OCI-LY1 (cell line): ENCODE results near the gene MFSD8.
"Not testable (repeated sequence)": the region's sequence is repeated elsewhere in the genome, so short reads cannot be mapped to it uniquely, and the experiment has no call there.

ENCODE experiments used
- H2AFZ ChIP-seq: fragments of 200-600 bp; sonication (generic), shearing (Covaris generic); 2 replicates; pipeline ENCODE4 v1.6.0; 2014; ENCODE audit warnings: antibody characterized with exemption, mild to moderate bottlenecking, low read length
- H3F3A ChIP-seq: fragments of 200-600 bp; sonication (generic), shearing (Covaris generic); 2 replicates; pipeline ENCODE4 v1.6.0; 2014; ENCODE audit warnings: mild to moderate bottlenecking, antibody characterized with exemption, low read length, moderate library complexity; ENCODE audit not compliant: insufficient read depth
- H3K27ac ChIP-seq: fragments of 200-600 bp; sonication (generic); 2 replicates; pipeline ENCODE4 v1.5.1; 2014; ENCODE audit warnings: low read length, mixed run types, mild to moderate bottlenecking, low read depth; ENCODE audit not compliant: poor library complexity, severe bottlenecking
- H3K27me3 ChIP-seq: fragments of 200-600 bp; sonication (generic); 2 replicates; pipeline ENCODE4 v1.6.0; 2014; ENCODE audit warnings: antibody characterized with exemption, mild to moderate bottlenecking, low read length, moderate library complexity; ENCODE audit not compliant: insufficient read depth
- H3K36me3 ChIP-seq: fragments of 200-600 bp; sonication (generic); 2 replicates; pipeline ENCODE4 v1.6.1; 2014; ENCODE audit warnings: mild to moderate bottlenecking, antibody characterized with exemption, low read length, moderate library complexity, mixed read lengths; ENCODE audit not compliant: insufficient read depth
- H3K4me1 ChIP-seq: fragments of 200-600 bp; sonication (generic); 2 replicates; pipeline ENCODE4 v1.5.1; 2014; ENCODE audit warnings: mild to moderate bottlenecking, low read length, moderate library complexity; ENCODE audit not compliant: insufficient read depth, severe bottlenecking
- H3K4me2 ChIP-seq: fragments of 200-600 bp; sonication (generic), shearing (Covaris generic); 2 replicates; pipeline ENCODE4 v1.6.1; 2014; ENCODE audit warnings: low read length
- H3K4me3 ChIP-seq: fragments of 200-600 bp; sonication (generic); 2 replicates; pipeline ENCODE4 v1.5.1; 2014; ENCODE audit warnings: low read length, low read depth, mild to moderate bottlenecking, mixed read lengths; ENCODE audit not compliant: poor library complexity, severe bottlenecking
- H3K79me2 ChIP-seq: fragments of 200-600 bp; shearing (Covaris generic); 2 replicates; pipeline ENCODE4 v1.6.1; 2016; ENCODE audit warnings: mixed run types, low read length, mixed read lengths; ENCODE audit not compliant: insufficient read depth
- H3K9ac ChIP-seq: fragments of 200-600 bp; sonication (generic), shearing (Covaris generic); 2 replicates; pipeline ENCODE4 v1.6.1; 2014; ENCODE audit warnings: mild to moderate bottlenecking, low read length, mixed read lengths
- H3K9me2 ChIP-seq: fragments of 200-600 bp; sonication (generic), shearing (Covaris generic); 2 replicates; pipeline ENCODE4 v1.6.1; 2014; ENCODE audit warnings: low read depth, mild to moderate bottlenecking, low read length, mixed read lengths
- H3K9me3 ChIP-seq: fragments of 200-600 bp; shearing (Covaris generic); 2 replicates; pipeline ENCODE4 v1.6.1; 2014; ENCODE audit warnings: low read length, mixed read lengths
- H4K20me1 ChIP-seq: fragments of 200-600 bp; sonication (generic), shearing (Covaris generic); 2 replicates; pipeline ENCODE4 v1.6.0; 2016; ENCODE audit warnings: mild to moderate bottlenecking, low read length; ENCODE audit not compliant: insufficient read depth
- EZH2 ChIP-seq: fragments of 200-600 bp; sonication (generic), shearing (Covaris generic); IDR thresholded peaks from 2 replicates; pipeline ENCODE4 v1.8.0; 2017; ENCODE audit warnings: borderline replicate concordance, mixed run types, mild to moderate bottlenecking, antibody characterized with exemption, low read length, moderate library complexity, mixed read lengths
- TF ChIP-seq, protein P1 (sequence below): fragments of 200-600 bp; sonication (generic), shearing (Covaris generic); IDR thresholded peaks from 2 replicates; pipeline ENCODE4 v1.5.1; 2017; ENCODE audit warnings: mild to moderate bottlenecking, antibody characterized with exemption, low read length, moderate library complexity, mixed read lengths

MFSD8 gene

DNA sequence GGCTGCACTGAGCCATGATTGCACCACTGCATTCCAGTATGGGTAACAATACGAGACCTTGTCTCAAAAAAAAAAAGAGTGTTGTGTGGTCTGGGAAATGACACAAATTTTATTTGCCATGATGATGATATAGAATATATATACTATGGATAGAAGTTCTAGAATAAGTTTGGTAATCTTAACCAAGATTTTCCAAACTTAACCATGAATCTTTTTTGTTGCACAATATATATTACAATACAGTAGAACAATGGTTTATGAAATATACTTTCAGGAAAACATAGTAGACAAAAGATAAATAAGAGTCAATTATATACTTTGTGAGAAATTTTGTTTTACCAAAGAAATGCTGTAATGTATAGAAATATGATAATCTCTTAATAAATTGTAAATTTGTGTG is 34.8 kb downstream of the MFSD8 start:
- no peaks in the 10 kb centered on the region for H3K27me3 ChIP-seq
- no peaks in the 10 kb centered on the region for H3K79me2 ChIP-seq

DNA sequence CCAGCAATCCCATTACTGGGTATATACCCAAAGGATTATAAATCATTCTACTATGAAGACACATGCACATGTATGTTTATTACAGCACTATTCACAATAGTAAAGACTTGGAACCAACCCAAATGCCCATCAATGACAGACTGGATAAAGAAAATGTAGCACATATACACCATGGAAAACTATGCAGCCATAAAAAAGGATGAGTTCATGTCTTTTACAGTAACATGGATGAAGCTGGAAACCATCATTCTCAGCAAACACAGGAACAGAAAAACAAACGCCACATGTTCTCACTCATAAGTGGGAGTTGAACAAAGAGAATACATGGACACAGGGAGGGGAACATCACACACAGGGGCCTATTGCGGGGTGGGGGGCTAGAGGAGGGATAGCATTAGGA is 39.3 kb downstream of the MFSD8 start:
- not testable (repeated sequence) for H3K9ac ChIP-seq, H3K79me2 ChIP-seq, H3K4me2 ChIP-seq, H3K4me1 ChIP-seq, H4K20me1 ChIP-seq, H2AFZ ChIP-seq, H3F3A ChIP-seq, H3K27ac ChIP-seq, H3K9me2 ChIP-seq, H3K9me3 ChIP-seq, H3K27me3 ChIP-seq, H3K4me3 ChIP-seq
- peaks cover 17% of the 10 kb centered on the region for H3K36me3 ChIP-seq

More for the DNA sequence above, 34.8 kb downstream of the MFSD8 start:
- no peak for TF ChIP-seq EZH2
- TF ChIP-seq, protein P1, sequence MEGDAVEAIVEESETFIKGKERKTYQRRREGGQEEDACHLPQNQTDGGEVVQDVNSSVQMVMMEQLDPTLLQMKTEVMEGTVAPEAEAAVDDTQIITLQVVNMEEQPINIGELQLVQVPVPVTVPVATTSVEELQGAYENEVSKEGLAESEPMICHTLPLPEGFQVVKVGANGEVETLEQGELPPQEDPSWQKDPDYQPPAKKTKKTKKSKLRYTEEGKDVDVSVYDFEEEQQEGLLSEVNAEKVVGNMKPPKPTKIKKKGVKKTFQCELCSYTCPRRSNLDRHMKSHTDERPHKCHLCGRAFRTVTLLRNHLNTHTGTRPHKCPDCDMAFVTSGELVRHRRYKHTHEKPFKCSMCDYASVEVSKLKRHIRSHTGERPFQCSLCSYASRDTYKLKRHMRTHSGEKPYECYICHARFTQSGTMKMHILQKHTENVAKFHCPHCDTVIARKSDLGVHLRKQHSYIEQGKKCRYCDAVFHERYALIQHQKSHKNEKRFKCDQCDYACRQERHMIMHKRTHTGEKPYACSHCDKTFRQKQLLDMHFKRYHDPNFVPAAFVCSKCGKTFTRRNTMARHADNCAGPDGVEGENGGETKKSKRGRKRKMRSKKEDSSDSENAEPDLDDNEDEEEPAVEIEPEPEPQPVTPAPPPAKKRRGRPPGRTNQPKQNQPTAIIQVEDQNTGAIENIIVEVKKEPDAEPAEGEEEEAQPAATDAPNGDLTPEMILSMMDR: no peak
- H3K4me1 ChIP-seq: no peaks in the 10 kb centered on the region
- H3K9ac ChIP-seq: no peak overlapping the region
- H3K4me2 ChIP-seq: no peak overlapping the region
- H3K27ac ChIP-seq: no peak overlapping the region
- no peak overlapping the region for H2AFZ ChIP-seq
- H3K9me2 ChIP-seq: no peaks in the 10 kb centered on the region
- H3F3A ChIP-seq: no peaks in the 10 kb centered on the region
- no peak overlapping the region for H3K4me3 ChIP-seq
- H3K9me3 ChIP-seq: no peaks in the 10 kb centered on the region
- no peaks in the 10 kb centered on the region for H4K20me1 ChIP-seq
- H3K36me3 ChIP-seq: peaks cover 5% of the 10 kb centered on the region; the same call in 1 of the 2 replicates

DNA sequence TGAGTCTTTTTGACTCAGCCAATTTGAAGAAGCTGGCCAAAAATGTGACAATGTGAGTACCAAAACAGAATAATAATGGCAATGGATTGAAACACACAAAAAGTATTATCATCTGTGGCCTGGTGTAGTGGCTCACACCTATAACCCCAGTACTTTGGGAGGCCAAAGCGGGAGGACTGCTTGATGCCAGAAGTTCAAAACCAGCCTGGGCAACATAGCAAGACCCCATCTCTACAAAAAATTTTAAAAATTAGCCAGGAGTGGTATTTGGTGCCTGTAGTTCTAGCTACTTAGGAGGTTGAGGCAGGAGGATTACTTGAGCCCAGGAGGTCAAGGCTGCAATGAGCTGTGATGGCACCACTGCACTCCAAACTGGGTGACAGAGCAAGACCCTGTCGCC is 42.7 kb downstream of the MFSD8 start:
- TF ChIP-seq, protein P1: no peak
- TF ChIP-seq EZH2: no peak

DNA sequence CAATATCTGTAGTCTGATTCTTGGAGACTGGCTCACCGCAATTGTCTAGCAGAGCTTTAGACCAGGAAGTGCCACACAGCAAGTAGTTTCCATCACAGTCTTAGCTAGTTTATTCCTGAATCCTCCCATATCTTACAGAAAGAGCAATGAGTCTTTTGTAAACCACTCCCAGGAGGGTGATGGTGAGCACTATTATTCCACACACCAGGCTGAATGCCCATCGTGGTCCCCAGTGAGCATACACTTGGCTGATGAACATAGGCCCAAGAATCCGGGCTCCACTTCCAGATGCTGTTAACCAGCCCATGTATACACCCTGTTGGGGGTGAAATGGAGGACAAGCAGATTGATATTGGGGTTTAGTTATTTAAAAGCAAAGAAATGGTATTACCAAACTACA is 44.5 kb downstream of the MFSD8 start:
- no peak overlapping the region for H2AFZ ChIP-seq
- H3K27me3 ChIP-seq: no peaks in the 10 kb centered on the region
- no peaks in the 10 kb centered on the region for H3K9me2 ChIP-seq
- H3K4me1 ChIP-seq: no peaks in the 10 kb centered on the region
- no peaks in the 10 kb centered on the region for H3K9me3 ChIP-seq
- no peak overlapping the region for H3K27ac ChIP-seq
- H3K4me3 ChIP-seq: no peak overlapping the region
- peaks cover 28% of the 10 kb centered on the region for H3K36me3 ChIP-seq
- H3K4me2 ChIP-seq: no peak overlapping the region
- H3K79me2 ChIP-seq: no peaks in the 10 kb centered on the region
- TF ChIP-seq, protein P1: no peak
- no peak for TF ChIP-seq EZH2
- H4K20me1 ChIP-seq: no peaks in the 10 kb centered on the region
- no peak overlapping the region for H3K9ac ChIP-seq
- no peaks in the 10 kb centered on the region for H3F3A ChIP-seq

More for the DNA sequence above, 42.7 kb downstream of the MFSD8 start:
- Histone ChIP-seq H4K20me1 (no peaks in the 10 kb centered on the region), H3K9me3 (no peaks in the 10 kb centered on the region), H3K27me3 (no peaks in the 10 kb centered on the region), H3K9me2 (no peaks in the 10 kb centered on the region), H3K27ac (no peak overlapping the region), H2AFZ (no peak overlapping the region), H3K36me3 (peaks cover 28% of the 10 kb centered on the region), H3F3A (no peaks in the 10 kb centered on the region), H3K4me1 (no peaks in the 10 kb centered on the region), H3K4me3 (no peak overlapping the region), H3K9ac (no peak overlapping the region), H3K79me2 (no peaks in the 10 kb centered on the region), H3K4me2 (no peak overlapping the region)
